Neural cell (in vitro differentiated cells): ENCODE measurements around the gene JMY. TPM values are rescaled to one million over a fixed set of nuclear protein-coding genes. Genes with fewer than 3 reads are reported as not detected.

Experiments used
- H2AFZ ChIP-seq: fragments of 200-600, 300-800 bp; sonication (generic), shearing (Covaris generic); 2 replicates; pipeline ENCODE4 v1.6.0; 2014; ENCODE audit warnings: low read depth, mild to moderate bottlenecking, antibody characterized with exemption, low read length, moderate library complexity
- H3F3A ChIP-seq: fragments of 200-600 bp; shearing (Covaris generic); 2 replicates; pipeline ENCODE4 v1.6.1; 2016; ENCODE audit warnings: mild to moderate bottlenecking, moderate library complexity, mixed read lengths, antibody characterized with exemption, low read length; ENCODE audit not compliant: insufficient read depth, poor library complexity, severe bottlenecking
- H3K27ac ChIP-seq: fragments of 200-600, 300-800 bp; sonication (generic), shearing (Covaris generic); 2 replicates; pipeline ENCODE4 v1.5.1; 2014; ENCODE audit warnings: mild to moderate bottlenecking, low read length, moderate library complexity
- H3K27me3 ChIP-seq: fragments of 300-800, 200-600 bp; sonication (generic), shearing (Covaris generic); 2 replicates; pipeline ENCODE4 v1.6.0; 2014; ENCODE audit warnings: mild to moderate bottlenecking, low read depth, low read length, moderate library complexity; ENCODE audit not compliant: insufficient read depth
- H3K36me3 ChIP-seq: fragments of 300-800, 200-600 bp; sonication (generic), shearing (Covaris generic); 2 replicates; pipeline ENCODE4 v1.5.1; 2014; ENCODE audit warnings: mild to moderate bottlenecking, antibody characterized with exemption, low read length, moderate library complexity; ENCODE audit not compliant: insufficient read depth
- H3K4me2 ChIP-seq: fragments of 300-800, 200-600 bp; sonication (generic), shearing (Covaris generic); 2 replicates; pipeline ENCODE4 v1.6.0; 2014; ENCODE audit warnings: mild to moderate bottlenecking, low read length
- H3K4me3 ChIP-seq: fragments of 300-800, 200-600 bp; sonication (generic), shearing (Covaris generic); 2 replicates; pipeline ENCODE4 v1.5.1; 2014; ENCODE audit warnings: mild to moderate bottlenecking, low read length, moderate library complexity
- H3K79me2 ChIP-seq: fragments of 200-600 bp; shearing (Covaris generic); replicated peaks from 2 replicates; pipeline ENCODE4 v1.6.0; 2014; ENCODE audit warnings: mild to moderate bottlenecking, low read length, moderate library complexity; ENCODE audit not compliant: insufficient read depth
- H3K9ac ChIP-seq: fragments of 300-800, 200-600 bp; sonication (generic), shearing (Covaris generic); 2 replicates; pipeline ENCODE4 v1.6.1; 2016; ENCODE audit warnings: mild to moderate bottlenecking, low read length, mixed read lengths
- H3K9me2 ChIP-seq: fragments of 200-600 bp; shearing (Covaris generic); 2 replicates; pipeline ENCODE4 v1.6.1; 2016; ENCODE audit warnings: mild to moderate bottlenecking, low read length, mixed read lengths; ENCODE audit not compliant: insufficient read depth
- H3K9me3 ChIP-seq: fragments of 200-600, 300-800 bp; sonication (generic), shearing (Covaris generic); 2 replicates; pipeline ENCODE4 v1.6.1; 2016; ENCODE audit warnings: mild to moderate bottlenecking, mixed run types, low read length, moderate library complexity, mixed read lengths
- H4K20me1 ChIP-seq: fragments of 200-600 bp; shearing (Covaris generic); 2 replicates; pipeline ENCODE4 v1.6.1; 2016; ENCODE audit warnings: mild to moderate bottlenecking, mixed run types; ENCODE audit not compliant: insufficient read depth
- EP300 ChIP-seq: fragments of 450-650 bp; conservative IDR thresholded peaks from 2 replicates; pipeline ENCODE4 v1.6.1; 2014; ENCODE audit warnings: antibody characterized with exemption, mild to moderate bottlenecking, moderate library complexity; ENCODE audit not compliant: poor library complexity, severe bottlenecking
- EZH2 ChIP-seq: fragments of 200-600, 300-800 bp; shearing (Covaris generic), sonication (generic); IDR thresholded peaks from 2 replicates; pipeline ENCODE4 v1.6.1; 2014; ENCODE audit warnings: antibody characterized with exemption, low read length, borderline replicate concordance, mild to moderate bottlenecking; ENCODE audit not compliant: insufficient read depth, poor library complexity, severe bottlenecking
- MXI1 ChIP-seq: fragments of 450-650 bp; conservative IDR thresholded peaks from 2 replicates; pipeline ENCODE4 v1.6.1; 2014; ENCODE audit warnings: antibody characterized with exemption, mild to moderate bottlenecking; ENCODE audit not compliant: poor library complexity, severe bottlenecking
- POLR2AphosphoS5 ChIP-seq: IDR thresholded peaks from 2 replicates; pipeline ENCODE4 v1.6.1; 2012
- RAD21 ChIP-seq: fragments of 450-650 bp; conservative IDR thresholded peaks from 2 replicates; pipeline ENCODE4 v1.6.1; 2014; ENCODE audit warnings: antibody characterized with exemption, mild to moderate bottlenecking, moderate library complexity
- SMC3 ChIP-seq: fragments of 450-650 bp; conservative IDR thresholded peaks from 2 replicates; pipeline ENCODE4 v1.6.1; 2014; ENCODE audit warnings: antibody characterized with exemption, mild to moderate bottlenecking, moderate library complexity; ENCODE audit not compliant: poor library complexity
- TAF1 ChIP-seq: IDR thresholded peaks from 2 replicates; pipeline ENCODE4 v1.6.1; 2012; ENCODE audit warnings: low read depth
- polyA plus RNA-seq: library from polyadenylated mRNA; depleted of rRNA; stranded (reverse); fragments of >200 nt; gene quantifications from 2 replicates; pipeline ENCODE4 v1.2.3, GENCODE V29; 2014
- TF ChIP-seq, protein P1 (sequence below): IDR thresholded peaks from 2 replicates; pipeline ENCODE4 v1.6.1; 2012; ENCODE audit warnings: borderline replicate concordance
- TF ChIP-seq, protein P2 (sequence below): fragments of 450-650 bp; IDR thresholded peaks from 2 replicates; pipeline ENCODE4 v1.5.1; 2014; ENCODE audit warnings: antibody characterized with exemption, mild to moderate bottlenecking, moderate library complexity; ENCODE audit not compliant: poor library complexity, severe bottlenecking

JMY gene
- polyA plus RNA-seq, 1 donor from 2014 or later: 19.3 TPM

DNA sequence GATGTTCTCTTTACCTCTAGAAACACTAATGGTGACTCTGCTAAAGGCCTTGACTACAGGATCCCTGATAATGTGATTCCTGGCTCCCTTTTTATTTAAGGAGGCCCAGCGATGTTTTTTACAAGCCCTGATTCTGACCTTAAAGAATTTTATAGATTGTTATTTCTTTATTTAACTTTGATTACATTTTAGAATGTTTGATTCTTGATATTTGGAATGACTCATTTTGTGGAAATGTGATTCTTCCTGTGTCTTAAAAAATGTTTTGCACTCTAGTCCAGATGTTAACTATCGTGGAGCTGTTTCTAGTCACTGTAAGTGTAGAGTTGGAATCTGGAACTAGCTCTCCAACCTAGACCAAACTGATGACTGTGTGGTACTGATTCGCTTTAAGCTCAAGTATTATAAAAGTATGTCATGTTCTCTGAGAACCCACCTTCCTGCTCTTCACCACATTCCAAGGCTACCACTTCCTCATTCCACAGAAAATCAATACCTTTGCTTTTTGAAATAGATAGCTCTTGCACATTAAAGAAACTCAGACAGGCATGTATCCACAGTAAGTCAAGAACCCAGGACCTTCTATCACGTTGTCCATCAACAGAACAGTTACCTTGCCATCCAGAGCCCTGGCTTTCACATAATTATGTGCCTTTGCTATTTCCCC lies 65.2 kb downstream of the JMY start:
- Histone ChIP-seq H3F3A (no peaks in the 10 kb centered on the region), H4K20me1 (no peaks in the 10 kb centered on the region), H3K4me3 (no peak overlapping the region), H3K9ac (no peak overlapping the region), H3K9me2 (no peaks in the 10 kb centered on the region), H2AFZ (no peak overlapping the region), H3K27me3 (no peaks in the 10 kb centered on the region), H3K36me3 (peaks cover 11% of the 10 kb centered on the region), H3K79me2 (no peaks in the 10 kb centered on the region), H3K27ac (no peak overlapping the region), H3K9me3 (no peaks in the 10 kb centered on the region), H3K4me2 (no peak overlapping the region)
- TF ChIP-seq EZH2: no peak
- TF ChIP-seq MXI1: no peak
- no peak for TF ChIP-seq SMC3

GRCh38 chr5:79302454-79302853 lies 66.5 kb downstream of the JMY start:
- H3K27ac ChIP-seq: no peak overlapping the region
- H3F3A ChIP-seq: no peaks in the 10 kb centered on the region
- H3K4me2 ChIP-seq: no peak overlapping the region
- no peaks in the 10 kb centered on the region for H4K20me1 ChIP-seq
- H3K9me2 ChIP-seq: no peaks in the 10 kb centered on the region
- H3K79me2 ChIP-seq: no peaks in the 10 kb centered on the region
- H3K36me3 ChIP-seq: peaks cover 11% of the 10 kb centered on the region
- H3K9me3 ChIP-seq: no peaks in the 10 kb centered on the region
- TF ChIP-seq MXI1: no peak
- TF ChIP-seq, protein P1, sequence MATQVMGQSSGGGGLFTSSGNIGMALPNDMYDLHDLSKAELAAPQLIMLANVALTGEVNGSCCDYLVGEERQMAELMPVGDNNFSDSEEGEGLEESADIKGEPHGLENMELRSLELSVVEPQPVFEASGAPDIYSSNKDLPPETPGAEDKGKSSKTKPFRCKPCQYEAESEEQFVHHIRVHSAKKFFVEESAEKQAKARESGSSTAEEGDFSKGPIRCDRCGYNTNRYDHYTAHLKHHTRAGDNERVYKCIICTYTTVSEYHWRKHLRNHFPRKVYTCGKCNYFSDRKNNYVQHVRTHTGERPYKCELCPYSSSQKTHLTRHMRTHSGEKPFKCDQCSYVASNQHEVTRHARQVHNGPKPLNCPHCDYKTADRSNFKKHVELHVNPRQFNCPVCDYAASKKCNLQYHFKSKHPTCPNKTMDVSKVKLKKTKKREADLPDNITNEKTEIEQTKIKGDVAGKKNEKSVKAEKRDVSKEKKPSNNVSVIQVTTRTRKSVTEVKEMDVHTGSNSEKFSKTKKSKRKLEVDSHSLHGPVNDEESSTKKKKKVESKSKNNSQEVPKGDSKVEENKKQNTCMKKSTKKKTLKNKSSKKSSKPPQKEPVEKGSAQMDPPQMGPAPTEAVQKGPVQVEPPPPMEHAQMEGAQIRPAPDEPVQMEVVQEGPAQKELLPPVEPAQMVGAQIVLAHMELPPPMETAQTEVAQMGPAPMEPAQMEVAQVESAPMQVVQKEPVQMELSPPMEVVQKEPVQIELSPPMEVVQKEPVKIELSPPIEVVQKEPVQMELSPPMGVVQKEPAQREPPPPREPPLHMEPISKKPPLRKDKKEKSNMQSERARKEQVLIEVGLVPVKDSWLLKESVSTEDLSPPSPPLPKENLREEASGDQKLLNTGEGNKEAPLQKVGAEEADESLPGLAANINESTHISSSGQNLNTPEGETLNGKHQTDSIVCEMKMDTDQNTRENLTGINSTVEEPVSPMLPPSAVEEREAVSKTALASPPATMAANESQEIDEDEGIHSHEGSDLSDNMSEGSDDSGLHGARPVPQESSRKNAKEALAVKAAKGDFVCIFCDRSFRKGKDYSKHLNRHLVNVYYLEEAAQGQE: no peak
- TF ChIP-seq EP300: no peak
- no peak for TF ChIP-seq EZH2
- no peak for TF ChIP-seq RAD21
- TF ChIP-seq, protein P2, sequence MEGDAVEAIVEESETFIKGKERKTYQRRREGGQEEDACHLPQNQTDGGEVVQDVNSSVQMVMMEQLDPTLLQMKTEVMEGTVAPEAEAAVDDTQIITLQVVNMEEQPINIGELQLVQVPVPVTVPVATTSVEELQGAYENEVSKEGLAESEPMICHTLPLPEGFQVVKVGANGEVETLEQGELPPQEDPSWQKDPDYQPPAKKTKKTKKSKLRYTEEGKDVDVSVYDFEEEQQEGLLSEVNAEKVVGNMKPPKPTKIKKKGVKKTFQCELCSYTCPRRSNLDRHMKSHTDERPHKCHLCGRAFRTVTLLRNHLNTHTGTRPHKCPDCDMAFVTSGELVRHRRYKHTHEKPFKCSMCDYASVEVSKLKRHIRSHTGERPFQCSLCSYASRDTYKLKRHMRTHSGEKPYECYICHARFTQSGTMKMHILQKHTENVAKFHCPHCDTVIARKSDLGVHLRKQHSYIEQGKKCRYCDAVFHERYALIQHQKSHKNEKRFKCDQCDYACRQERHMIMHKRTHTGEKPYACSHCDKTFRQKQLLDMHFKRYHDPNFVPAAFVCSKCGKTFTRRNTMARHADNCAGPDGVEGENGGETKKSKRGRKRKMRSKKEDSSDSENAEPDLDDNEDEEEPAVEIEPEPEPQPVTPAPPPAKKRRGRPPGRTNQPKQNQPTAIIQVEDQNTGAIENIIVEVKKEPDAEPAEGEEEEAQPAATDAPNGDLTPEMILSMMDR: no peak
- TF ChIP-seq TAF1: no peak
- no peak for TF ChIP-seq POLR2AphosphoS5
- TF ChIP-seq SMC3: no peak
- no peak overlapping the region for H3K4me3 ChIP-seq
- no peaks in the 10 kb centered on the region for H3K27me3 ChIP-seq
- no peak overlapping the region for H2AFZ ChIP-seq
- no peak overlapping the region for H3K9ac ChIP-seq

DNA sequence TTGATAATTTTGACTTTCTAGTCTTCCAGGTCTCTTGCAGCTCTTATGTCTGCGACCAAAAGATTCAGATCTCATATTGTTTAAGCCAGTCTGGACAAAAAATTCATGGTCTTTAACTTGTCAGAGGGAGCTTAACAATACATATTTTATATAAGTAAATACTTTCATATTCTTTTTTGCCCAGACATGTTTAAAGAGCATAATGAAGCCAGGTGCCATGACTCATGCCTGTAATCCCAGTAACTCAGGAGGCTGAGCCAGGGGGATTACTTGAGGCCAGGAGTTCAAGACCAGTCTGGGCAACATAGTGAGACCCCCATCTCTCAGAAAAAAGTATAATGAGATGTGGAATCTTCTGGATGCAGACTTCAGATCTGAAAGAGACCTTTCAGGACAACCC lies 69.8 kb downstream of the JMY start:
- Histone ChIP-seq H3K9me2 (no peaks in the 10 kb centered on the region), H3K36me3 (no peaks in the 10 kb centered on the region), H3K9ac (no peak overlapping the region), H3K27ac (no peak overlapping the region), H3K4me3 (no peak overlapping the region), H3K9me3 (no peaks in the 10 kb centered on the region), H3K4me2 (no peak overlapping the region), H2AFZ (no peak overlapping the region), H4K20me1 (no peaks in the 10 kb centered on the region), H3K79me2 (no peaks in the 10 kb centered on the region), H3K27me3 (no peaks in the 10 kb centered on the region), H3F3A (no peaks in the 10 kb centered on the region)
- TF ChIP-seq POLR2AphosphoS5 (no peak), EZH2 (no peak), SMC3 (no peak), RAD21 (no peak)
- TF ChIP-seq, protein P1: no peak
